GM19455 (cell line): ENCODE data around the gene ZDHHC8.

Source experiments
- ATAC-seq: cut with Tn5 transposase; IDR thresholded peaks from one replicate; pipeline ENCODE4 v1.9.1; 2021; ENCODE audit not compliant: unreplicated experiment

Gene ZDHHC8

GRCh38 chr22:20177217-20177911 is 45.8 kb downstream of the ZDHHC8 start:
- no peak for ATAC-seq

GRCh38 chr22:20178075-20178914 is 46.7 kb downstream of the ZDHHC8 start:
- ATAC-seq: no peak

- ATAC-seq: no peak
Measured at GRCh38 chr22:20178915-20179227, 47.3 kb downstream of the ZDHHC8 start.

- no peak for ATAC-seq
Measured at GRCh38 chr22:20179455-20180244, 48.0 kb downstream of the ZDHHC8 start.

DNA sequence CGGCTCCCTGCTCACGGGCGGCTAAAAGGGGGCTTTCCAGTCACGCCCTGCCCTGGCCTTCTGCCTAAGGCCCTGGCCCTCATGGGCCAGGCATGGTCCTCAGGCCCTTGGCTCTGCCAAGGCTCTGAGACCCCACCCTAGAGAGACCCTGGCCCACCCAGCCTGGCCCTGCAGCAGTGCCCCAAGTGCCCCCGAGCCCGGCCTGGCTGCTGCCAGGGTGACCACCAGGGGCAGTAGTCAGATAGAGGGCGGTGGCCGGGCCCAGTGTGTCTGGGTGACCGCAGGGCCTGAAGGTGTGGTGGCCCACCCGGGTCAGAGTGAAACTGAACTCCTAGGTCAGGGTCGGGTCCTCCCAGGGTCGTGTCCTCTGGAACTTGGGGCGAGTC is 48.6 kb downstream of the ZDHHC8 start:
- ATAC-seq: no peak

GRCh38 chr22:20180640-20181039 is 49.0 kb downstream of the ZDHHC8 start:
- ATAC-seq: no peak

DNA sequence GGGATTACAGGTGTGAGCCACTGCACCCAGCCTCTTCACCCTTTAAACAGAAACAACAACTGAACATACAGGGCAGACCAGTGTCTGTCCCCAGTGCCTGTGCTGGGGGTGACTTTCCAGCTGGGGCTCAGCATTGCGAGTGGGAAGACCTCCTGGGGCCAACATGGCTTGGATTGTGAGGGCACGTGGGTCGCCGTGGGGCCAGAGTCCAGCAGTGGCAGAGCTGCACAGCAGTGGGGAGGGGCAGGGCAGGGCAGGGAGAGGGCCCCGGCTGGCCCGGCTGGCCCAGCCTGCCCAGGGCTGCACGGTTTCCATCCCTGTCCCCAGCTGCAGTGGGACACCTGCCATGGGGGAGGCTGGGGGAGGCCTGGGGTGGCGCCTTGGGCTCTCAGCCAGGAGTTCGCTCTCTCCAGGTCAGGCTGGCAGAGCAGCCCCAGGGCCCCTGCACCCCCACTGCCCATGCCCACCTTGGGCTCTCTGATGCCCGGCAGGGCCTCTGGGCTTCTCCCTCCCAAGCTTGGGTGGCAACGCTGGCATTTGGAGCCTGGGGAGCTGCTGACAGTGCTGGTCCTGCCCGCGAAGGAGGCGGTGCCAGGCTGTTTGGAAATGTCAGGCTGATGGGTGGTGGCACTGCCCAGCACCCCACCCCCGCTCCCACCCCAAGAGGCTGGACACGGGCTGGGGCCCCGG is 49.7 kb downstream of the ZDHHC8 start:
- no peak for ATAC-seq

DNA sequence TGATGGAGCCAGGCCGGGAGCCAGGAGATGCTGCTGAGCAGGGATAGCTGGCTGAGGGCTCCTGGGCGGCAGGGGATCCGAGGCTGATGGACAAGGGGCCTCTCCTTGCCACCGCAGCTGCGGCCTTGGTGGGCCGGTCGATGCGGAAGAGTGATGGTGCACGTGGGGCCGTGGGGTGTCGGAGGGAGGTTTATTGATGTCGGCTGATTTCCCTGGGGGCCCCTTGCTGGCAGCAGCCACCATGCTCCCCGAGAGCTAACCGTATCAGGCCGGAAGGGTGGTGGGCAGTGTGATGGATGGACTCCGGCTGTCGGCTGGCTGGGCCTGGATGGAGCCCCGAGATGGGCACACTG is 50.3 kb downstream of the ZDHHC8 start:
- no peak for ATAC-seq

DNA sequence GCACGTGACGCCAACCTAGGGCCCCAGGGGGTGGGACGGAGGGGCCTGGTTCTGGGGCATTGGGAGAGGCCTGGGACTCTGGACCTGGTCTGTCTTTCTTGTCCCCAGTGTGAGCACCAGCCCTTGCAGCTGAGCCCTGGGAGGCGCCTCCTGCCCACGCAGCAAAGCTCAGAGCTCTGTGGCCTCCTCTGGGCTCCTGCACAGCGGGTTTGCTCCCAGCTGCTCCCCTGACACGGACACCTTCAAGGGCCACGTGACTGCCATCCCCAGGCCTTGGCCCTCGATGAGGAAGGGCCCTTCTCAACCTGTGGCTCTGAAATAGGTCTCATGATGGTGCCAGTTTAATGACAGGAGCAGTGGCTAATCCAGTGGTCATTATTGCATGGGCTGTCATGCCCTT is 50.8 kb downstream of the ZDHHC8 start:
- no peak for ATAC-seq

DNA sequence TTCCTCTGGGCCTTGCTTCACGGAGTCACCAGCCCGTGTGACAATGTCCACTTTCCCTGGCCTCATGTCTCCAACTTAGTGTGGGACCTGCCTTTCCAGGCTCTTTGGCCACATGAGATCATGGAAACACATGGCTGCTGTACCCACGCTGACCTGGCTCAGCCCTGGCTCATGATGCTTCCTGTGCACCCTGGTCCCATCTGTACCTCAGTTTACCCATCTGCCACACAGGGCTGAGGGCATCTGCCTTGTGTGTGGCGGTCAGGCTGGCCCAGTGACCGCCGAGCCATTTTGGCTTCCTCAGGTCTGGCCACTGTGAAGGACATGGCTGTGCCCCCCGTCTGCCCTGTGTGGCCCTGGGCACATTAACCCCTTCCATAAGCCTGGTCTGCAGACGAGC is 51.5 kb downstream of the ZDHHC8 start:
- ATAC-seq: no peak

- ATAC-seq: no peak
Measured at GRCh38 chr22:20183823-20184222, 52.2 kb downstream of the ZDHHC8 start.

- no peak for ATAC-seq
Measured at GRCh38 chr22:20184501-20185165, 53.0 kb downstream of the ZDHHC8 start.

DNA sequence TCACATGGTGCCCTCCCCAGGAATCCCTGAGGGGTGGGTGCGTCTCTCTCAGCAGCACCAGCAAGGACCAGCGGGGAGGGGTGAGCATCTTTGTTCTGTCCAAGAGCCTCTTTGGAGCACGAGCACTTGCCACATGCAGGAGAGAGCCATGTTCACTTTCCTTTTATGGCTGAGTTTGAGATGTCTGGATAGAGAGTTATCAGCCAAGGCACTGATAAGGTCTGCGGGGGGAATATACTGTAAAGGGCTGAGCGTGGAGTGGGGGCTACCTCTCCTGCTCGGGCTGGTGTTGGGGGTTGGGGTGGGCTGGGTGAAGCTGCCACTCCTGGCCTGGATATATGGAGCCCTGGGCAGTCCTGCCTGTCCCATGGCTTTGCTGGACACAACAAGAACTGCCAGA is 54.1 kb downstream of the ZDHHC8 start:
- no peak for ATAC-seq

- ATAC-seq: no peak
Measured at GRCh38 chr22:20186183-20186870, 54.7 kb downstream of the ZDHHC8 start.

GRCh38 chr22:20186871-20187546 is 55.4 kb downstream of the ZDHHC8 start:
- ATAC-seq: no peak

DNA sequence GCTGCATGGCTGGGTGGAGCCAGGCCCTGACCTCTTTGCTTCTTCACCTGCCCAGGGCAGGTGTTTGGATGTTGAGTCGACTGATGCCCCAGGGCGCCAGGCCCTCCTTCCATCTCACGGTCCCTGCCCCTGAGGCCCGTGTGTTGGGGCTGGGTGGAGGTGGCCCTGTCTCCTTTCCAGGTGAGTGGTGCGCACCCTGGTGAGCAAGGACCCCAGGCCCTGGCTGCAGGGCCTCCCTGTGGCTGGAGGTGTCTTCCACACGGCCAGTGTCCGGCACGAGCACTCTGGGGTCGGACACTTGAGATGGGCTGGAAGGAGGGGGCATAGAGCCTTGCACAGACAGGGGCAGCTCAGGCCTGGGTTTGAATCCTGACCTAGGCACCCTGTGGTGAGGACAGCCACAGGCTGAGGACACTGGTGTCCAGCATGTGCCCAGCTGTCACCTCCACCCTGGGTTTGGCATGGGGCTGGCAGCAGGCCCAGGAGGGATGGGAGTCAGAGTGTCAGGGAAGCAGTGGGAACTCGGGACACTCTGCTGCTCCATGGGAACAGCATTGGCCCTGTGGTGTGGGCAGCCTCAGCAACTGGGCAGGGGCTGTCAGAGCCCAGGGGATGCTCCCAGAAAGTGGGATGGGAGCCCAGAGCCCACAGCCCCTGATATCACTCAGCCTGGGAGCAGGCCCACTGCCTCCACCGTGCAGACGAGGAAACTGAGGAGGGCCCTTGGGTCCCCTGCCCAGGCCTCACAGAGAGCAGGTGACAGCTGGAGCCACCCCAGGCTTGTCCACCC is 56.4 kb downstream of the ZDHHC8 start:
- ATAC-seq: no peak

DNA sequence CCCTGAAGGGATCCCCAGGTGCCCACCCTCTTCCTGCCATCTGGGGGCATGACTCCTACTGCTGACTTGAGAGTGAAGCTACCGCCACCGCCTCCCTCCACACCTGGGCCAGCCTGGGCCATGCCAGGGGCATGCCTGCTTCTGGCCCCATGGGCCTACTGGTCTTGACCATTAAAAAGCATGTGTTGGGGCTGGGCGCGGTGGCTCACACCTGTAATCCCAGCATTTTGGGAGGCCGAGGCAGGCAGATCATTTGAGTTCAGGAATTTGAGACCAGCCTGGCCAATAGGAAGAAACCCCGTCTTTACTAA is 56.9 kb downstream of the ZDHHC8 start:
- ATAC-seq: no peak

DNA sequence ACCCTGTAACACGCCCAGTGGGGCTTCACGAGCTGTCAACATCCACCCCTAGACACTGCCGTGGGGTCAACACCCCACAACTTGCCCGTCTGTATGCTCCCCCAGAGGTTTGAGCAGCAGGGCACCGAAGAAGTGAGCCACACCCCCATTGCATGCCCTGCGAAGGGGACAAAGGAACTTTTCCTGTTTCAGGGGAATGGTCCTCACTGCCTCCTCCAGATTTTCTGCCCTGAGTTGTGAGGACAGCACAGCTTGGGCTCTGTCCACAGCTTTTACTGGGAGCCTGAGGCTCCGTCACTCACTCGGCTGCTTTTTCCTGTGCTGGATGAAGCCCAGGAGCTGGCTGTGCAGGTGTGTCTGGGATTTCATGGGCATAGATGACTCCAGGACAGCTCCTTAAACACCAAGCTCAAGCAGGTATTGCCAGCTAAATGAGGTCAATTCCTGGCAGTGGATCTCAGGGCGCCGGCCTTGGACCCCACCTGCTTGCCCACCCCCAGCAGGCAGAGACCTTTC is 59.5 kb downstream of the ZDHHC8 start:
- no peak for ATAC-seq

- ATAC-seq: no peak
Measured at GRCh38 chr22:20191803-20192202, 60.2 kb downstream of the ZDHHC8 start.
